HepG2 (cell line): ENCODE data around the gene GPR176. TPM values are rescaled to one million over a fixed set of nuclear protein-coding genes. Genes with fewer than 3 reads are reported as not detected.

Experiments used
- ATRX ChIP-seq: sonication (generic); formaldehyde crosslinking; IDR thresholded peaks from 2 replicates; pipeline ENCODE4 v1.4.0; 2020; ENCODE audit warnings: missing genetic modification reagents, borderline replicate concordance
- DZIP1 ChIP-seq: sonication (generic); formaldehyde crosslinking; IDR thresholded peaks from 2 replicates; pipeline ENCODE4 v1.5.0; 2020; ENCODE audit warnings: mild to moderate bottlenecking, missing genetic modification reagents
- ELF4 ChIP-seq: sonication (generic); formaldehyde crosslinking; IDR thresholded peaks from 2 replicates; pipeline ENCODE4 v1.5.0; 2020; ENCODE audit warnings: missing genetic modification reagents, mild to moderate bottlenecking, moderate library complexity, borderline replicate concordance
- ELK4 ChIP-seq: sonication (generic); formaldehyde crosslinking; IDR thresholded peaks from 2 replicates; pipeline ENCODE4 v1.9.0; 2021; ENCODE audit warnings: missing genetic modification reagents, borderline replicate concordance
- GLI4 ChIP-seq: sonication (generic); formaldehyde crosslinking; IDR thresholded peaks from 2 replicates; pipeline ENCODE4 v1.5.1; 2020; ENCODE audit warnings: missing genetic modification reagents, mild to moderate bottlenecking, moderate library complexity, borderline replicate concordance
- HNRNPLL ChIP-seq: fragments of 200-400 bp; formaldehyde crosslinking; IDR thresholded peaks from 2 replicates; pipeline ENCODE4 v1.6.1; 2017; ENCODE audit warnings: mild to moderate bottlenecking, low read depth, low read length; ENCODE audit not compliant: poor library complexity, severe bottlenecking
- HOXA9 ChIP-seq: sonication (generic); formaldehyde crosslinking; IDR thresholded peaks from 2 replicates; pipeline ENCODE4 v1.8.1; 2022; ENCODE audit warnings: missing genetic modification reagents, mild to moderate bottlenecking, moderate library complexity, borderline replicate concordance
- MLLT10 ChIP-seq: sonication (generic); formaldehyde crosslinking; IDR thresholded peaks from 2 replicates; pipeline ENCODE4 v1.4.0; 2020; ENCODE audit warnings: missing genetic modification reagents
- MTF1 ChIP-seq: sonication (generic); formaldehyde crosslinking; IDR thresholded peaks from 2 replicates; pipeline ENCODE4 v1.5.0; 2020; ENCODE audit warnings: missing genetic modification reagents
- NFIC ChIP-seq: IDR thresholded peaks from 2 replicates; pipeline ENCODE4 v1.6.1; 2012; ENCODE audit warnings: mild to moderate bottlenecking, low read length, inconsistent platforms
- NFYC ChIP-seq: IDR thresholded peaks from 2 replicates; pipeline ENCODE4 v1.6.1; 2016; ENCODE audit warnings: missing genetic modification reagents, missing compliant biosample characterization
- SMC3 ChIP-seq: IDR thresholded peaks from 2 replicates; pipeline ENCODE4 v1.6.1; 2011; ENCODE audit warnings: low read length, improper control_type of control experiment
- SPEN ChIP-seq: sonication (generic); formaldehyde crosslinking; IDR thresholded peaks from 2 replicates; pipeline ENCODE4 v1.5.1; 2020; ENCODE audit warnings: low read depth, mild to moderate bottlenecking, missing genetic modification reagents
- SRF ChIP-seq: IDR thresholded peaks from 2 replicates; pipeline ENCODE4 v1.6.1; 2011; ENCODE audit warnings: mild to moderate bottlenecking, low read depth, low read length, moderate library complexity
- THAP9 ChIP-seq: sonication (generic); formaldehyde crosslinking; IDR thresholded peaks from 2 replicates; pipeline ENCODE4; 2020; ENCODE audit warnings: missing genetic modification reagents, mild to moderate bottlenecking, borderline replicate concordance
- ZFAT ChIP-seq: sonication (generic); formaldehyde crosslinking; conservative IDR thresholded peaks from 2 replicates; pipeline ENCODE4 v1.8.1; 2023; ENCODE audit warnings: missing genetic modification reagents, inconsistent platforms
- ZMYM2 ChIP-seq: sonication (generic); formaldehyde crosslinking; IDR thresholded peaks from 2 replicates; pipeline ENCODE4 v1.8.0; 2022; ENCODE audit warnings: mild to moderate bottlenecking, missing genetic modification reagents
- ZNF18 ChIP-seq: sonication (generic); formaldehyde crosslinking; IDR thresholded peaks from 2 replicates; pipeline ENCODE4 v1.8.0; 2022; ENCODE audit warnings: mild to moderate bottlenecking, missing genetic modification reagents; ENCODE audit not compliant: insufficient replicate concordance
- ZNF260 ChIP-seq: sonication (generic); formaldehyde crosslinking; IDR thresholded peaks from 2 replicates; pipeline ENCODE4 v1.4.0; 2020; ENCODE audit warnings: missing genetic modification reagents, low read depth, mild to moderate bottlenecking, borderline replicate concordance
- ZNF431 ChIP-seq: sonication (generic); formaldehyde crosslinking; IDR thresholded peaks from 2 replicates; pipeline ENCODE4 v1.9.0; 2022; ENCODE audit warnings: missing genetic modification reagents, low read depth, mild to moderate bottlenecking, borderline replicate concordance
- ZNF44 ChIP-seq: sonication (generic); formaldehyde crosslinking; IDR thresholded peaks from 2 replicates; pipeline ENCODE4 v1.5.1; 2020; ENCODE audit warnings: mild to moderate bottlenecking, missing genetic modification reagents
- ZNF468 ChIP-seq: sonication (generic); formaldehyde crosslinking; IDR thresholded peaks from 2 replicates; pipeline ENCODE4 v1.8.0; 2022; ENCODE audit warnings: mild to moderate bottlenecking, moderate library complexity, missing genetic modification reagents
- ZNF530 ChIP-seq: sonication (generic); formaldehyde crosslinking; IDR thresholded peaks from 2 replicates; pipeline ENCODE4 v1.5.0; 2020; ENCODE audit warnings: low read depth, mild to moderate bottlenecking, missing genetic modification reagents
- ZNF777 ChIP-seq: sonication (generic); formaldehyde crosslinking; IDR thresholded peaks from 2 replicates; pipeline ENCODE4 v1.4.0; 2020; ENCODE audit warnings: missing genetic modification reagents
- polyA plus RNA-seq, 8 experiments: library from polyadenylated mRNA; depleted of rRNA in 3 of 8; stranded (reverse) in 7 of 8; unstranded in 1 of 8; fragments of >200 nt; fragmentation: Illumina TruSeq in 4 of 8; extraction: Trizol in 4 of 8; gene quantifications; 2 replicates each; pipeline versions ENCODE4 v1.2.1 to v1.2.3, GENCODE V29; 2011 to 2016; ENCODE audit warnings: low read depth in 4 of 8, missing spikeins in 1 of 8, mixed read lengths in 1 of 8; ENCODE audit not compliant: insufficient read depth in 1 of 8
- total RNA-seq, 5 experiments: library from RNA; depleted of rRNA; stranded (reverse); fragments of >200 nt; fragmentation: Illumina TruSeq; extraction: Trizol; gene quantifications; 2 replicates each; pipeline ENCODE4 v1.2.3, GENCODE V29; 2016; ENCODE audit warnings: low read depth in 1 of 5

GPR176 gene
- total and polyA plus RNA-seq, 2 of the 13 experiments (the other 11 are each of a cell fraction or from before 2014, with no cell fraction given), result 0.11 to 0.20 TPM

GRCh38 chr15:39787479-39787878 is 132.6 kb downstream of the GPR176 start (continued):
- no peak for TF ChIP-seq ZMYM2
- TF ChIP-seq ZNF18 (CRISPR knock-in tag), result no peak
- TF ChIP-seq ZNF44 (CRISPR knock-in tag), result no peak
- no peak for TF ChIP-seq MLLT10 (CRISPR knock-in tag)
- no peak for TF ChIP-seq ELF4 (CRISPR knock-in tag)
- no peak for TF ChIP-seq HNRNPLL
- TF ChIP-seq ZNF777 (CRISPR knock-in tag), result no peak
- TF ChIP-seq ZNF530 (CRISPR knock-in tag), result no peak
- no peak for TF ChIP-seq MTF1 (CRISPR knock-in tag)
- TF ChIP-seq NFIC, result no peak
- TF ChIP-seq ZNF468, result no peak
- no peak for TF ChIP-seq HOXA9 (CRISPR knock-in tag)
- no peak for TF ChIP-seq ELK4 (CRISPR knock-in tag)
- TF ChIP-seq ZNF260, result no peak
- no peak for TF ChIP-seq SPEN (CRISPR knock-in tag)
- no peak for TF ChIP-seq GLI4 (CRISPR knock-in tag)
- no peak for TF ChIP-seq THAP9
- TF ChIP-seq SMC3, result no peak
- TF ChIP-seq NFYC, result no peak
- no peak for TF ChIP-seq ATRX (CRISPR knock-in tag)
- no peak for TF ChIP-seq DZIP1
- no peak for TF ChIP-seq SRF
- peak; percentile 80; the same call in 1 of the 2 replicates for TF ChIP-seq ZNF431 (CRISPR knock-in tag)
- no peak for TF ChIP-seq ZFAT (CRISPR knock-in tag)
